Activated CD8-positive, alpha-beta T cell treated with anti-CD3 and anti-CD28 coated beads, Interleukin-2, amount 10 ng/mL, durations not matched to agents 7 days and 5 days (primary cell): ENCODE data around the gene GAP43. TPM values are rescaled to one million over a fixed set of nuclear protein-coding genes. Genes with fewer than 3 reads are reported as not detected.

Experiments
- ATAC-seq: fragments of 150-1000 bp; cut with Tn5 transposase; one replicate; pipeline ENCODE4 v1.10.0; 2021; ENCODE audit warnings: moderate library complexity
- CTCF ChIA-PET: fragments of 350-600 bp; sonication (Branson Sonifier 250); formaldehyde crosslinking; loops from one replicate; lab custom pipeline; 2021; ENCODE audit warnings: antibody characterized with exemption; lab: Charles Lee
- POLR2A ChIA-PET: fragments of 350-600 bp; sonication (Branson Sonifier 250); formaldehyde crosslinking; loops from one replicate; lab custom pipeline; 2021; ENCODE audit warnings: antibody characterized with exemption; lab: Charles Lee
- DNase-seq: peaks from one replicate; pipeline ENCODE4 v3.0.0-alpha.2; 2020
- H3K27ac Mint-ChIP-seq: one replicate; pipeline ENCODE4 v1.8.0; 2021; ENCODE audit warnings: mild to moderate bottlenecking, mixed read lengths
- H3K27me3 Mint-ChIP-seq: one replicate; pipeline ENCODE4 v1.8.0; 2021; ENCODE audit warnings: low read depth, mixed read lengths
- H3K36me3 Mint-ChIP-seq: one replicate; pipeline ENCODE4 v1.8.0; 2021; ENCODE audit warnings: low read depth, mixed read lengths
- H3K4me1 Mint-ChIP-seq: one replicate; pipeline ENCODE4 v1.8.0; 2021; ENCODE audit warnings: low read depth, mixed read lengths
- H3K4me3 Mint-ChIP-seq: one replicate; pipeline ENCODE4 v1.8.0; 2021; ENCODE audit warnings: mild to moderate bottlenecking, mixed read lengths
- H3K9me3 Mint-ChIP-seq: one replicate; pipeline ENCODE4 v1.8.0; 2022; ENCODE audit warnings: mixed read lengths; ENCODE audit not compliant: insufficient read depth
- total RNA-seq, 2 experiments: library from RNA; stranded (reverse); gene quantifications; one replicate each; pipeline ENCODE4 v1.2.3, GENCODE V29; 2021

The GAP43 gene, protein sequence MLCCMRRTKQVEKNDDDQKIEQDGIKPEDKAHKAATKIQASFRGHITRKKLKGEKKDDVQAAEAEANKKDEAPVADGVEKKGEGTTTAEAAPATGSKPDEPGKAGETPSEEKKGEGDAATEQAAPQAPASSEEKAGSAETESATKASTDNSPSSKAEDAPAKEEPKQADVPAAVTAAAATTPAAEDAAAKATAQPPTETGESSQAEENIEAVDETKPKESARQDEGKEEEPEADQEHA
- total RNA-seq: not detected

DNA sequence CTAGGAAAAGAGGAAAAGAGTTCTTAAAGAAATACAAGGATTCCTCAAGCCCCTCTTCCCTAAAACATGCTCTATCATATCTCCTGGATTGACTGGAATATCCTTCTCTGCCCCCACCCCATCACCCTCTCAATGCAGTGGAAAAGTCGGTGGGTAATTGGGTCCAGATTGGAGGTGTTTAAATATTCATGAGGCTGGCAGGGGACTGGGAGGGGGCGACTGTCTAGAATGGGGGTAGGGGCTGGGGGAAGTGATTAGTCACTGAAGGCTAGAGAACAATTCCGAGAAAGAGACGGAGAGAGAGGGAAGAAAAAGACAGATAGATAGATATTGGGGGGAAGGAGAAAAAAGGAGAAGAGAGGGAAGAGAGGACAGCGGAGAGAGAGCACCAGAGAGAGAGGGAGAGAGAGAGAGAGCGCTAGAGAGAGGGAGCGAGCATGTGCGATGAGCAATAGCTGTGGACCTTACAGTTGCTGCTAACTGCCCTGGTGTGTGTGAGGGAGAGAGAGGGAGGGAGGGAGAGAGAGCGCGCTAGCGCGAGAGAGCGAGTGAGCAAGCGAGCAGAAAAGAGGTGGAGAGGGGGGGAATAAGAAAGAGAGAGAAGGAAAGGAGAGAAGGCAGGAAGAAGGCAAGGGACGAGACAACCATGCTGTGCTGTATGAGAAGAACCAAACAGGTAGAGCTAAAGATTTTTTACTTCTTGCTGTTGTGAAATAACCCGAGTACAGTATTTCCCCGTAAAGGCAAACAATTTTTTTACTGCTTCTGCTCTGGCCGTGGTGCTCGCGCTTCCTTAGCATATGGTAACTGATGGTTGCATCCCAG lies at the start of gene GAP43:
TSS of gene GAP43 (plus strand) at position 467 of the 825 bp plus-strand sequence. CDS start at position 647, 180 bp downstream.
- peaks cover 9% of the 10 kb centered on the region for H3K4me1 Mint-ChIP-seq
- CTCF ChIA-PET: no interaction called here

DNA sequence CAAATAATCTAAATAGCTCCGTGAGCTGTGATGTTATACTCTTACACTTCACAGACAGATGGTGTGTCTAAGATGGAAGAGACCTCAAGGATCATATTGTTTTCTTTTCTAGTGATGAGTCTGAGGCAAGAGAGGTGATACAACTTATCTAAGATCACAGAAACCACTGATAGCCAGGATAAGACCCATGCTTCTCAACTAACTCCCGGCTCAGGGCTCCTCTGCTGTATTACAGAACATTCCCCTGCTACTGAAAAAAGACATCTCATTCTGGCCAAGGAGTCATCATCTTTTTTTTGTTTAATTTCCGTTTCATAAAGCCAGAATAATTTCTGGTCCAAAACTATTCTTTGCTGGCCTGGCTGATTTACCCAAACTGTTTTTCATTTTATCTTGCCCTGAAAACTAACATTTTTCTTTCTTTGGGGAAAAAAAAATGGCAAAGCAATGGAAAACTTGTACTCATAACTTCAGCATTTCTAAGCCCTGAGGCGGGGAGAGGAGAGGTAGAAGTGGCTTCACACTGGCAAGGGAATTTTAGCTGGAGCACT lies 46.9 kb upstream of the GAP43 start:
- DNase-seq: no peak
- peaks cover 4% of the 10 kb centered on the region for H3K27me3 Mint-ChIP-seq
- H3K4me1 Mint-ChIP-seq: no peaks in the 10 kb centered on the region
- no peaks in the 10 kb centered on the region for H3K36me3 Mint-ChIP-seq
- H3K4me3 Mint-ChIP-seq: no peak overlapping the region
- no peak overlapping the region for H3K27ac Mint-ChIP-seq
- no peaks in the 10 kb centered on the region for H3K9me3 Mint-ChIP-seq
- POLR2A ChIA-PET: no interaction called here
- ATAC-seq: no peak
- CTCF ChIA-PET: no interaction called here

More for the DNA sequence above, at the start of gene GAP43:
- no peak within 1 kb of the TSS for H3K4me3 Mint-ChIP-seq
- H3K9me3 Mint-ChIP-seq: no peaks in the 10 kb centered on the region
- no peak within 1 kb of the TSS for H3K27ac Mint-ChIP-seq
- H3K27me3 Mint-ChIP-seq: peaks cover 36% of the 10 kb centered on the region
- ATAC-seq (peak; percentile 55), DNase-seq (peak; percentile 21)
- POLR2A ChIA-PET: interaction anchor here (0.7 kb wide), 1 partner anchor 224 kb away, joined by 4 read pairs; no protein-coding TSS in a partner anchor
- no peaks in the 10 kb centered on the region for H3K36me3 Mint-ChIP-seq

GRCh38 chr3:115577000-115577399 lies 46.3 kb upstream of the GAP43 start:
- CTCF ChIA-PET: no interaction called here
- DNase-seq: no peak

GRCh38 chr3:115578331-115578730 lies 45.0 kb upstream of the GAP43 start:
- POLR2A ChIA-PET: no interaction called here
- DNase-seq: no peak
- no peaks in the 10 kb centered on the region for H3K36me3 Mint-ChIP-seq
- H3K4me1 Mint-ChIP-seq: no peaks in the 10 kb centered on the region
- H3K9me3 Mint-ChIP-seq: no peaks in the 10 kb centered on the region
- no peak overlapping the region for H3K4me3 Mint-ChIP-seq
- CTCF ChIA-PET: no interaction called here
- peaks cover 7% of the 10 kb centered on the region for H3K27me3 Mint-ChIP-seq
- H3K27ac Mint-ChIP-seq: no peak overlapping the region
- no peak for ATAC-seq

More at GRCh38 chr3:115577000-115577399, 46.3 kb upstream of the GAP43 start:
- no peaks in the 10 kb centered on the region for H3K36me3 Mint-ChIP-seq
- H3K4me3 Mint-ChIP-seq: no peak overlapping the region
- H3K9me3 Mint-ChIP-seq: no peaks in the 10 kb centered on the region
- POLR2A ChIA-PET: no interaction called here
- H3K4me1 Mint-ChIP-seq: no peaks in the 10 kb centered on the region
- H3K27me3 Mint-ChIP-seq: peaks cover 7% of the 10 kb centered on the region
- ATAC-seq: no peak
- H3K27ac Mint-ChIP-seq: no peak overlapping the region

DNA sequence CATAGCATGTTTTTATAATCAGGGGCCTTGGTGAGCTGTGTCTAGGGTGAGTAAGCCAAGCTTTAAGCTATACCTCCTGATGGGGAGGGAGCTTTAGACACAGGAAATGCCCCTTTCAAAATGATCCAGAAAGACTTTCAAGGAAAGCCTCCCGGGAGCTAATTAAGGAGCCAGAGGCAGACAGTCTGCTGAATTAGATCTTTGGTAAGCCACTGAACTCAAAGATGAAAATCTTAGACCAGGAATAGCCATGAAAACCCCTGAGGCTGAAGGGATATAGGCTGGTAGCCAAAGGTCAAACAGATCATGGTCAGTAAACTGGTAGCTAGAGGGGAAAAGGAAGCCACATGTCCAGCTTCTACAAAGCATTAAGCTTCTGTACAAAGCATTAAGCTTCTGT lies 42.7 kb upstream of the GAP43 start:
- Mint-ChIP-seq H3K36me3 (no peaks in the 10 kb centered on the region), H3K4me1 (no peaks in the 10 kb centered on the region), H3K27me3 (peaks cover 3% of the 10 kb centered on the region), H3K4me3 (no peak overlapping the region), H3K27ac (no peak overlapping the region), H3K9me3 (no peaks in the 10 kb centered on the region)
- no peak for ATAC-seq
- no peak for DNase-seq
- POLR2A ChIA-PET: no interaction called here
- CTCF ChIA-PET: no interaction called here

GRCh38 chr3:115581362-115582135 lies 41.8 kb upstream of the GAP43 start:
- Mint-ChIP-seq H3K27ac (no peak overlapping the region), H3K9me3 (no peaks in the 10 kb centered on the region), H3K4me1 (no peaks in the 10 kb centered on the region), H3K36me3 (no peaks in the 10 kb centered on the region), H3K4me3 (no peak overlapping the region), H3K27me3 (peaks cover 7% of the 10 kb centered on the region)
- DNase-seq: no peak
- no peak for ATAC-seq
- POLR2A ChIA-PET: no interaction called here
- CTCF ChIA-PET: no interaction called here

DNA sequence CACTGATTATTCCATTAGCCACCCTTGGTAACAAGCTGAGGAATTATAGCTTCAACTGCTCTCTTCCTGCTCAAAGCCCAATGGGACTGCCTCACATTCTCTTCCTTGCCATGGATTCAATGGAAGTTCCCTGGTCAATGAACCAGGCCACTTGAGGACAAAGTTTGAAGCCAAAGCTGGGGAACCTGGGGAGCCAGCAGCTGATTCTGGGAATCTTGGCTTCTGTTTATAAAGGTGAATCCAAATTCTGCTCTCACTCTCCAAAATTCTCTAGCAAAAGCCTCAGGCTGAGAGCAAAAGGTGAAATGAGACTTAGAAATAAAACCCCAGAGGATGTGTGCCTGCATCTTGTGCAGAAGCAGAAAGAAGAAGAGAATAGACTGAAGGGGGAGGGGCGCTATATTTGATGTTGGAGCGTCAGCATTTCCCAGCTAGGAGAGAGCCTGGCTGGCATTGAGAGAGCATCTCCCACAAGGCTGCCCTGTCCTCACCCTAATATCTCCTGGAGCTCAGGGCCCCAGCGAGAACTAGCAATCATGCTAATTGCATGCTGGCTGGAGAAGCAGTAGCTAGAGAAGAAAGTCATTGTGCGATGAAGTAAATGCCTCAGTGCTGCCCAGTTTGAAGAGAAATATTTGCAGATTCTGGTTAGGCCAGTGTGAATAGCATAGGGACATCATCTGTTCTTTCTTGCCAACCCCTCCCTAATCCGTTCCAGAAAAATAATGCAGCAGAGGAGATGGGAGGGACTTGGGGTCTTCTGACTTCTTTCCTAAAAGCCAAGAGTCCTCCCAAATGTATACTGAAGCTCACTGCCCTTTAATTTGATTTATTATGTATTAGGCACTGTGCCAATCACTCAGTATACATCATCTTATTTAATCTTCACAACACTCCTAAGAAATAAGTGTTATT lies 34.9 kb upstream of the GAP43 start:
- peaks cover 15% of the 10 kb centered on the region for H3K27me3 Mint-ChIP-seq
- DNase-seq (no peak), ATAC-seq (no peak)
- POLR2A ChIA-PET: no interaction called here
- no peaks in the 10 kb centered on the region for H3K9me3 Mint-ChIP-seq
- H3K4me3 Mint-ChIP-seq: no peak overlapping the region
- no peak overlapping the region for H3K27ac Mint-ChIP-seq
- CTCF ChIA-PET: no interaction called here
- no peaks in the 10 kb centered on the region for H3K36me3 Mint-ChIP-seq
- no peaks in the 10 kb centered on the region for H3K4me1 Mint-ChIP-seq

GRCh38 chr3:115590873-115591272 lies 32.4 kb upstream of the GAP43 start:
- Mint-ChIP-seq H3K9me3 (no peaks in the 10 kb centered on the region), H3K27ac (no peak overlapping the region), H3K36me3 (no peaks in the 10 kb centered on the region), H3K27me3 (peaks cover 15% of the 10 kb centered on the region), H3K4me3 (no peak overlapping the region), H3K4me1 (no peaks in the 10 kb centered on the region)
- ATAC-seq: no peak
- POLR2A ChIA-PET: no interaction called here
- DNase-seq: no peak
- CTCF ChIA-PET: no interaction called here

- no peaks in the 10 kb centered on the region for H3K27me3 Mint-ChIP-seq
- H3K9me3 Mint-ChIP-seq: no peaks in the 10 kb centered on the region
- no peaks in the 10 kb centered on the region for H3K36me3 Mint-ChIP-seq
- no peak overlapping the region for H3K4me3 Mint-ChIP-seq
- no peaks in the 10 kb centered on the region for H3K4me1 Mint-ChIP-seq
- DNase-seq (no peak), ATAC-seq (no peak)
- POLR2A ChIA-PET: no interaction called here
- CTCF ChIA-PET: no interaction called here
- no peak overlapping the region for H3K27ac Mint-ChIP-seq
Observed at GRCh38 chr3:115595611-115596275, 27.6 kb upstream of the GAP43 start.

DNA sequence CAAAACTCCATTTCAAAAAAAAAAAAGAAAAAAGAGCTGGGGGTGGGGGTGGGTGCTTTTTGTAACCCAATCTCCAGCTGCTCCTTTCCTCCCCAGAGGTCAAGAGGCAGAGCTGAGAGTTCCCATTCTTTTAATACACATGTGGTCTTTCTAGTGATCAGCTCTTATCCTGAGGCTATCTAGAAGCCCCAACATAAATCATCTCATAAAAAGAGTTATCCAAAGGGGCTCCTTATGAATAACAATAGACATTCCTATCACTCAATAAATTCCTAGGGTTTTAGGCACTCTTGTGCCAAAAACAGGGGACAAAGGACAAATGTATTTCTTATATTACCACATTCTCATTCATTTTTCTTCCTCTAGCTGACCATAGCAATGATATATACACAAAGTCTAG lies 25.1 kb upstream of the GAP43 start:
- no peak overlapping the region for H3K27ac Mint-ChIP-seq
- H3K27me3 Mint-ChIP-seq: no peaks in the 10 kb centered on the region
- no peak overlapping the region for H3K4me3 Mint-ChIP-seq
- DNase-seq (no peak), ATAC-seq (no peak)
- no peaks in the 10 kb centered on the region for H3K36me3 Mint-ChIP-seq
- H3K9me3 Mint-ChIP-seq: no peaks in the 10 kb centered on the region
- ChIA-PET CTCF (no interaction called here), POLR2A (no interaction called here)
- H3K4me1 Mint-ChIP-seq: no peaks in the 10 kb centered on the region

DNA sequence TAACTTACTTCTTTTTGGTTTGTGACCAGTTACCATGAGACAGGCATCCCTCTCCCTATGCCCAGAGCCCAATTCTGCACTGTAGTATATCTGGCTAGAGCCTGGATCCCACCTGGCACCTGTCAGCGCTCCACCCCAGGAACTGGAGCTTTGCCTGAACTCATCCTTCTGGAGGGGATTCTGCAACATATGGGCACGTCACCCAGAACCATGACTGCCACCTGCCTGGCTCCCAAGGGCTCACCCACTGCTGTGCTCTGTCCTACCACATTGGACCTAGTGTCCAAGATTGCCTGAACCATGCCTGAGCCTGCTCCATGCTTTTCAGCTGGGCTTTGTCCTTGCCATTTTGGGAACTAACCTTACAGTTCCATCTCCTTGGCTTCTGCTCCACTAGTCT lies 21.1 kb upstream of the GAP43 start:
- Mint-ChIP-seq H3K27me3 (no peaks in the 10 kb centered on the region), H3K4me1 (no peaks in the 10 kb centered on the region), H3K36me3 (no peaks in the 10 kb centered on the region), H3K4me3 (no peak overlapping the region), H3K9me3 (no peaks in the 10 kb centered on the region), H3K27ac (no peak overlapping the region)
- no peak for DNase-seq
- ChIA-PET CTCF (no interaction called here), POLR2A (no interaction called here)
- no peak for ATAC-seq
